Activated naive CD8-positive, alpha-beta T cell treated with anti-CD3 and anti-CD28 coated beads, Interleukin-2, amount 50 U/mL, for 16 hours (primary cell): ENCODE results near the gene RNF130.
"Not testable (repeated sequence)": the region's sequence is repeated elsewhere in the genome, so short reads cannot be mapped to it uniquely, and the experiment has no call there.

Experiments
- DNase-seq: peaks from one replicate; pipeline ENCODE4 v3.0.0-alpha.2; 2020; ENCODE audit warnings: low read depth, low spot score

Gene RNF130

DNA sequence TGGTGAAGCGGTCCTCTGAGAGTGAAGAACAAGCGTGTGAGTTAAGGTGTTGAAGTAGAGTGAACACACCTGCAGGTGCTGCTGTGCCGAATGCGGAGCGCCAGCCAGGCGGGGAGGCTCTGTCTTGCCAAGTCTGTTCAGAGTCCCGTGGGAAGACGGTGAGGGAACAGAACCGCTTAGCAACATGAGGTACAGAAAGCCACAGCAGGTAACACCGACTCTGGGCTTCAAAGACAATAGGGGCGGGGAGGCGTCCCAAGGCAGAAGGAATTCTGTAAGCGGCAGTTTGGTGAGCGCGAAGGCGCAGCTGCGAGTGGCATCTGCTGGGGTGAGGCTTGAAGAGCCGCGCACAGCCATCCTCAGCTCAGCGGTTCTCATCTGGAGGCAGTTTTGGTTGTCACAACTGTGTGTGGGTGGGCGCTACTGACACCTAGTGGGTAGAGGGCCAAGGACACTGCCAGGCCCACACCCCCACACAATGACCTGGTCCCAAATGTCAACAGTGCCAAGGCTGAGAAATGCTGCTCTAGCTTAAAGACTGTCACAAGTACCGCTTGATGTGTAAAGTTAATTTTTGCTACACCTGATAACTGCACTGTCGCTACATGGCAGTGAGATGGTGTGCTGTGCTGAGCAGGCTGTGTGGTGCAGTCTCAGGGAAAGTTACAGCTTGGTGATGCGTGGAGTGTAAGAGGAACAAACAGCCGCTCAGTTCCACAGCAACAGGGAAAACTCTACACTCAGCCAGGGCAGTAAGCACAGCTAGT is 96.4 kb downstream of the RNF130 start:
- no peak for DNase-seq

- DNase-seq, result no peak
Measured at GRCh38 chr5:179974246-179974945, 97.2 kb downstream of the RNF130 start.

GRCh38 chr5:179973391-179973790 is 98.2 kb downstream of the RNF130 start:
- no peak for DNase-seq

- no peak for DNase-seq
Measured at GRCh38 chr5:179969110-179969509, 102.4 kb downstream of the RNF130 start.

- DNase-seq, result no peak
Measured at GRCh38 chr5:179967489-179967888, 104.1 kb downstream of the RNF130 start.

DNA sequence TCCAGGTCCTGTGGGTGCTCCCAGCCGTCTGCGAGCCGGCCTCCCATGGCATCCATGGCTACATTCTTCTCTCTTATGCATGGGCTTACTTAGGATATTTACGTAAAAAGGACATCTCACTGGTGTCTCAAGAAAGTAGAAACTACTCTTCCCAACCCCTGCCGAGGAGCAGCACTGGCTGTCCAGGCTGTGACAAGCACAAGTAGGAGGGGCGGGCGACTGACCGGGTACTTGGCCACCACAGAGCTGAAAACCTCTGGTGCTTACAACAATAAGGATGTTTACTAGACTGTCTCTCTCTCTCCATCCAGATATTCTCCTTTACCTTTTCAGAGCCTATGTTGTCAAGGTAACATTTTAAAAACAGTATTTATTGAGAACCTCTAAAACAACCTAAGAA is 107.5 kb downstream of the RNF130 start:
- DNase-seq, result no peak

DNA sequence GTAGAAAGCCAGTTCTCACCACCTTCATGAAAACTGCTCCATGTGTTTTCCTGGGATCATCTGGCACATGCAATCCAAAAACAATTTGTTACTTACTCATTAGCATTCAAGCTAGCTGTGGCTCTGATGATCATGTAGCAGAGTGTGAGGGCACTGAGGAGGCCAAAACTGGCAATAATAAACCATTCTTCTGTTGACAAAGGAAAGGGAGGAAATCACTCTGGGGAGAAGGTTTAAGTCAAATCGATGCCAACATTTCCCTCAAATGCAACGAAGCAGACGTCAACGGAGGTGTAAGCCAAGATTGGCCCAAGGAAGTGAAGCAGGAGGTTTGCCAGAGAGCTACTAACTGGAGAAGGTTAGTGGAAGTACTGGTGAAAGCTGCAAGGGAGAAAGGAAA is 108.2 kb downstream of the RNF130 start:
- DNase-seq, result no peak

- no peak for DNase-seq
Measured at GRCh38 chr5:179960204-179960831, 111.2 kb downstream of the RNF130 start.

GRCh38 chr5:179959641-179960040 is 111.9 kb downstream of the RNF130 start:
- no peak for DNase-seq

GRCh38 chr5:179959118-179959517 is 112.4 kb downstream of the RNF130 start:
- not testable (repeated sequence) for DNase-seq

DNA sequence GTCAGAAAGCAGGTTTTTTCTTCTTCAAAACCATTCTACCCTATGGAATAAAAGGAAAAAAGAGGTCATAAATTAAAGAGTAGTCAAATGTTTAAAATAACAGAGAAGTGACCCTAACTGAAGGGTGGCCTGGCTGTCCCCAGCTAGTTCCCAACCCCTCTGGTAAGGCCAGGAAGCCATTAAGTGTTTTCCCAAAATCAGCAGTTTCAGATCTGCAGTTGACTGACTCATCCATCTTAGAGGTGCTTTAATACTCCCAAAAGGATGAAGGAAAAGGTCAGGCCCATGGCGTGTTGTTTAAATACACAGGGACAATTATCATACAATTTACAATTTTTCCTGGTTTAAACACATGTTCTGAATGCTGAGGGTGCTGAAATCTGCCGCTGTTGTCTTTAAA is 115.9 kb downstream of the RNF130 start:
- DNase-seq, result no peak

- DNase-seq, result no peak
Measured at GRCh38 chr5:179955062-179955461, 116.5 kb downstream of the RNF130 start.

- no peak for DNase-seq
Measured at GRCh38 chr5:179954434-179954833, 117.1 kb downstream of the RNF130 start.

GRCh38 chr5:179953987-179954386 is 117.6 kb downstream of the RNF130 start:
- no peak for DNase-seq

DNA sequence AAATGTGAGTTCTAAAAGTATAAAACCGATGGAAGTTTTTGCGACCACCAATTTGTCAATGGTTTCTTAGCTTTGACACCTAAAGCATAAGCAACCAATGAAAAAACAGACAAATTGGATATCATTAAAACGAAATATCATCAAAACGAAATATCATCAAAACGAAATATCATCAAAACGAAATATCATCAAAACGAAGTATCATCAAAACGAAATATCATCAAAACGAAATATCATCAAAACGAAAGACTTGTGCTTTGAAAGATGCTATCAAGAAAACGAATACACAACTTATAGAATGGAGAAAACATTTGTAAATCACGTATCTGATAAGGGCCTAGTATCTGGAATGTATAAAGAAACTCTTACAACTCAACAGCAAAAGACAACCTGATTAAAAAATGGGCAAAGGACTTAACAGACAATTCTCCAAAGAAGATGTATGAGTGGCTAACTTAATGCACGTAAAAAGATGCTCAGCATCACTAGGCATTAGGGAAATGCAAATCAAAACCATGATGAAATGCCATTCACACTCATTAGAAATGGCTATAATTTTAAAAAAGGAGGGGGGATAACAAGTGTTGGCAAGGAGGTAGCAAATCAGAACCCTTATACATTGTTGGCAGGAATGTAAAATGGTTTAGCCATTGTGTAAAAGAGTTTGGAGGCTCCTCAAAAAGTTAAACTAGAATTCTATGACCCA is 134.4 kb downstream of the RNF130 start:
- DNase-seq, result no peak

GRCh38 chr5:179930788-179931473 is 140.6 kb downstream of the RNF130 start:
- no peak for DNase-seq

DNA sequence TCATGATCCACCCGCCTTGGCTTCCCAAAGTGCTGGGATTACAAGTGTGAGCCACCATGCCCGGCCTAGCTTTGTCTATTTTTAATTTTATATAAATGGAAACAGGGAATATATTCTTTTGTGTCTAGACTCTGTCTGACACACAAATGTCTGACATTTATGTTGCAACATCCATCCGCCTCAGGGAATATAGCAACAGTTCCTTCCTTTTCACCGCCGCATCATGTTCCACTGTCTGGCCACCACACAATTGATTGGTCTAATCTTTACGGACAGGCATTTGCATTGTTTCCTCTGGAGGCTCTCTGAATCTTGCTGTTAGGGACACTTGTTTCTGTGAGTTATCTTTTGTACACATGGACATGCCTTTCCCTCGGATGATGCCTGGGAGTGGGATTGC is 143.7 kb downstream of the RNF130 start:
- DNase-seq, result no peak

DNA sequence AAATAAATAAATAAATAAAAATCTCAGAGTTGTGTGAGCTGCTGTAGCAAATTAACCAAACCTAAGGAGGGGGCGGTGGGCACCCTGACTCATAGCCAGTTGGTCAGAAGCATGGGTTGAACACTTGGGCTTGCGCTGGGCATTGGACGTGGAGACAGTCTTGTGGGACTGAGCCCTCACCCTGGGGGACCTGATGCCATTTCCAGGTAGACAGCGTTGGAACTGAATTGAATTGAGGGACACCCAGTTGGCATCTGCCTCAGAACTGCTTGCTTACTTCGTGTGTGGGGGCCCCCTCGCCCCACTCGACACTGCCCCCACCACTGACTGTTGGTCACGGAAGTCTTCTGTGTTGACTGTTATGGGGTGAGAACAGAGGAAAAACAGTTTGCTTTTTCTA is 144.9 kb downstream of the RNF130 start:
- DNase-seq, result no peak

DNA sequence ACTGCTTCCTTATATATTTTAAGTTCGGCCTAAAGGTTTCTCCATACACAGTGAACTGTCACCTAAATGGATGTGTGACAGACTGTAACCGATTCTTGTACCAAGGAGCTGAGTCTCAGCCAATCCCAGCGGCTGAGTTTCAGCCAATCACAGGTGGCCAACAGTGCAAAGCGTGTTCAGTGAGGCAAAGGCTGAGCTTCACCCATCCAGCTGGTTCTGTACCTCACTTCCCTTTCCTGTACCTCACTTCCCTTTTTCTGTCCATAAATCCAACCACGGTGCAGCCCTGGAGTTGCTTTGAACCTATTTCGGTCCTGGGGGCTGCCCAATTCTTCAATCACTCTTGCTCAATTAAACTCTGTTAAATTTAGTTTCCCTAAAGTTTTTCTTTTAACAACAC is 148.1 kb downstream of the RNF130 start:
- DNase-seq, result no peak

- no peak for DNase-seq
Measured at GRCh38 chr5:179920175-179920574, 151.4 kb downstream of the RNF130 start.

DNA sequence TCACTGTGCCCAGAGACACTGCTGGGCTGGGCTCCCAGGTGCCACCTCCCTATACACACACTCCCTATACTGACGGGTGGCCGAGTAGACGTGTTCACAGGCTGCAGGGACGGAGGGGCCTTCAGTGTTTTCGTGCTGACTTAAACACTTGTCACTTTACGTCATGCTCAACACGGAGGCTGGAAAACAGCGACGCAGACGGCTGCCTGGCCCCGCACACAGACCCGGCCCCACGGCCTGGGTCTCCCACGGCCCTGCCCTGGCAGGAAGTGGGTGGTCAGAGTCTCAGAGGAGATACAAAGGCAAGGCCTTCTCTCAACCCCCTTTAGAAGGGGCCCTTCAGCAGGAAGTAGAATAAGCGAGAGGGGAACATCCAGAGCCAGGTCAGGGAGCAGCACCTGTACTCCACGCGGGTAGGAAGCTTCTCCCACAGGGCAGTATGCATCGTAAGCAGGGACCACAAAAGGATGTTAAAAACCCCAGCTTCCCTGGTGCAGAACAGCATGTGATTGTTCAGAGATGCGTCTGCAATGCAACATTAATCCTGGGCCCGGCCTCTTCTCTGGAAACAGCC is 152.0 kb downstream of the RNF130 start:
- DNase-seq, result no peak
